Measurements from ENCODE around the gene CARD9.

DNA sequence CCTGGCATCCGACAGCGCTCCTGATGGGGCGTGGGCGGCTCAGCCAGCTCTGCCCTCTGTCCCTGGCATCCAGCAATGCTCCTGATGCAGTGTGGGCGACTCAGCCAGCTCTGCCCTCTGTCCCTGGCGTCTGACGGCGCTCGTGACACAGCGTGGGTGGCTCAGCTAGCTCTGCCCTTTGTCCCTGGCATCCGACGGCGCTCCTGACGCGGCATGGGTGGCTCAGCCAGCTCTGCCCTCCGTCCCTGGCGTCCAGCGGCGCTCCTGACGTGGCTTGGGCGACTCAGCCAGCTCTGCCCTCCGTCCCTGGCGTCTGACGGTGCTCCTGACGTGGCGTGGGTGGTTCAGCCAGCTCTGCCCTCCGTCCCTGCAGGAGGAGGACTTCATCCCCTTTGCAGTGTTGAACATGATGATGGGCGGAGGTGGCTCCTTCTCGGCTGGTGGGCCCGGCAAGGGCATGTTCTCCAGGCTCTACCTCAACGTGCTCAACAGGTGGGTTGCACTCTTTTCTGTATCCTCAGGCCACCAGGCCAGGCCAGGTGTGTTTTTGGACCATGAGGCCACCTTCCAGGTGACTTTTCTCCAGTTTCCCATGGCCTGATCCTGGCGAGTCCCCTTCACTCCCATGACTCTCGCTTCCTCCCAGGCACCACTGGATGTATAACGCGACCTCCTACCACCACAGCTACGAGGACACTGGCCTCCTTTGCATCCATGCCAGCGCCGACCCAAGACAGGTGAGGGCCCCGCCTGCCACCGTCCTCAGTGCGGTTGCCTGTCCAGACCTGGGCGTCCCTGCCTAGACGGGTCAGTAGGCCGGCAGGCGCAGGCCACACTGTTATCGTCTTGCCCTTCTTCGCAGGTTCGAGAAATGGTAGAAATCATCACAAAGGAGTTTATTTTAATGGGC, 45.0 kb upstream of the CARD9 start:
- TF ChIP-seq, protein P1, sequence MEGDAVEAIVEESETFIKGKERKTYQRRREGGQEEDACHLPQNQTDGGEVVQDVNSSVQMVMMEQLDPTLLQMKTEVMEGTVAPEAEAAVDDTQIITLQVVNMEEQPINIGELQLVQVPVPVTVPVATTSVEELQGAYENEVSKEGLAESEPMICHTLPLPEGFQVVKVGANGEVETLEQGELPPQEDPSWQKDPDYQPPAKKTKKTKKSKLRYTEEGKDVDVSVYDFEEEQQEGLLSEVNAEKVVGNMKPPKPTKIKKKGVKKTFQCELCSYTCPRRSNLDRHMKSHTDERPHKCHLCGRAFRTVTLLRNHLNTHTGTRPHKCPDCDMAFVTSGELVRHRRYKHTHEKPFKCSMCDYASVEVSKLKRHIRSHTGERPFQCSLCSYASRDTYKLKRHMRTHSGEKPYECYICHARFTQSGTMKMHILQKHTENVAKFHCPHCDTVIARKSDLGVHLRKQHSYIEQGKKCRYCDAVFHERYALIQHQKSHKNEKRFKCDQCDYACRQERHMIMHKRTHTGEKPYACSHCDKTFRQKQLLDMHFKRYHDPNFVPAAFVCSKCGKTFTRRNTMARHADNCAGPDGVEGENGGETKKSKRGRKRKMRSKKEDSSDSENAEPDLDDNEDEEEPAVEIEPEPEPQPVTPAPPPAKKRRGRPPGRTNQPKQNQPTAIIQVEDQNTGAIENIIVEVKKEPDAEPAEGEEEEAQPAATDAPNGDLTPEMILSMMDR (IDR thresholded peaks at IDR 0.05), result no peak
- TF ChIP-seq POLR2A (IDR thresholded peaks at IDR 0.05), result no peak

All from thyroid gland (tissue), 4 donors.